HS-27A (cell line): ENCODE data around the gene ASB2.

ENCODE experiments used
- DNase-seq: peaks from one replicate; pipeline ENCODE4 v3.0.0-alpha.2; 2012; ENCODE audit warnings: low read depth, missing footprints

Gene ASB2

GRCh38 chr14:93976477-93977057 is at the start of gene ASB2:
ASB2 (minus strand) TSS chr14:93976570; CDS start chr14:93964539, 12,031 bp downstream.
- DNase-seq, result no peak

GRCh38 chr14:94025720-94026119 is 49.4 kb upstream of the ASB2 start:
- DNase-seq, result no peak

DNA sequence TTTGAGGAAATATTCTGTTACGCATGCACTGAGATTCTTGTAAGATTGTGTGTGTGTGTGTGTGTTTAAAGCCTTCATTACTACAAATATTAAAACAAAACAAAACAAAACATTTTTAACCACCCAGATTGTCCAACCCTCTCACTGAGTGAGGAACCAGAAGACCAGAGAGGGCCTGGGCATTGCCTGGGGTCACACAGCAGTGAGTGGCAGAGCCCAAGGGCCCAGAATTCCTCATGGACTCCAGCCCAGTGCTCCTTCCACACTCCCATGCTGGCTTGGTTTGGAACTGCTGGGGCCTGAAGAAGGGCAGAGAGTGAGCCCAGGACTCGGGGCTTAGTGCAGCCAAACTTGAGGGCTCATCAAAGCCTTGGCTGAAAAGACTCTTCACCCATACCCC is 48.2 kb upstream of the ASB2 start:
- DNase-seq, result no peak

GRCh38 chr14:94022532-94023411 is 46.4 kb upstream of the ASB2 start:
- no peak for DNase-seq

DNA sequence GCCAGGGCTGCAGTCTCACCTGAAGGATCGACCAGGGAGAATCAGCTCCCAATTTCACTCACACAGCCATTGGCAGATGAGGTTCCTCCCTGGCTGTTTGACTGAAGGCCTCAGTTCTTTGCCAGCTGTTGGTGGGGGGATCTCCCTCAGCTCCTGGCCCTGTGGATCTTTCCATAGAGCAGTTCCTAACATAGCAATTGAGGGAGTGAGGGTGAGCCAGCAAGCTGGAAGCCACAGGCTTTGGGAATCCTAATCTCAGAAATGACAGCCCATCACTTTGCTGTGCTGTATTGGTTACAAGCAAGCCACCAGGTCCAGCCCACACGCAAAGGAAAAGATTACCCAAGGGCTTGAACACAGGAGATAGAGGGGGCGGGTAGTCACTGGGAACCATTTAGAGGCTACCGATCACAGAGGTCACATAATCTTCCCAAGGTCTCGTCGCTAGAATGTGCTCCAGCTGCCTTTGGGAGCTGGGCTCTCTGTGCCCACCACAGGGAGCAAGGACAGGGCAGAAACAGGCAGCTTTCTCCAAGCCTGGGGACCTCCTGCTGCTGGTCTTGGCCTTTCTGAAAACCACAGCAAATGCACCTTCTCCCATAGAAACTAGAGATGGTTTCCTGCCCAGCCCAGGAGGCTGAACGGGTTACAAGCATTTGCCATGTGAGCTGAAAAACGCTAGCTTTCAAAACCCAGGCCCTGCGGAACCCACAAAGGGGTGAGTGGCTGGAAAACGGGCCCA is 45.2 kb upstream of the ASB2 start:
- no peak for DNase-seq

- no peak for DNase-seq
These were observed 44.6 kb upstream of the ASB2 start for GRCh38 chr14:94021001-94021400.

DNA sequence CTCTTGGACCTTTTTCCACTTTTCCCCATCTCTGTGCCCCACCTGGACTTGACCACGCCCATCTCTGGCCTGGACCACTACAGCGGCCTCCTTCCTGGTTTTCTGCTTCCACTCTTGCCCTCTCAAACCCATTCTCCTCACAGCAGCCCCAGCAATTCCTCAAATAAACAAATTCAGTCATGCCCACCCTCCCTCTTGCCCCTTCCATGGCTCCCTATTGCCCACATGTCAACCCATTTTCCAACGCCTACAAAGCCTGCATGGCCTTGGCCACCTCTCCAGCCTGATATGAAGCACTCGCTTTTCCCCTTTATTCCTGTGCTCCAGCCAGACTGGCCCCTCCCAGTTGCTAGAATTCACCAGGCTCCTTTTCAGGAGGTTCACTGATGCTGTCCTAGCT is 43.9 kb upstream of the ASB2 start:
- DNase-seq, result no peak

DNA sequence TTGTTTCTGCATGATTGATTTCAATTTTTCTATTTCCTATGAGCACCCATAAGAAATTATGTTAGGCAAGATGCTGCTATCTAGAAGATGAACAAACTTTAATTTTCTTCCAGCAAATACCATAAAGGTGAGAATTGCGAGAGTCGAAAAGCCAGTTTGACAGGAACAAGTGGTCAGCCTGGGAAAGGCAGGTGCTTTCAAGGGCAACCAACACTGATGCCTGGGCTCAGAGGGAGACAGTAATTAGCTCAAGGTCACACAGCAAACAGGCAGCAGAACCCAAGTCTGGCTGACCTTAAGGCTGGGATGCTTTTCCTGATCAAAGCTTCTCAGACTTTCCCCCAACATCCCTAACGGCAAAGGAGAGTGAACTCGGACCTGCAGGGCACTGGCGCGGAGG is 43.0 kb upstream of the ASB2 start:
- DNase-seq, result no peak

- DNase-seq, result no peak
These were observed 41.9 kb upstream of the ASB2 start for GRCh38 chr14:94018308-94018707.

GRCh38 chr14:94016446-94016976 is 40.1 kb upstream of the ASB2 start:
- DNase-seq, result no peak

DNA sequence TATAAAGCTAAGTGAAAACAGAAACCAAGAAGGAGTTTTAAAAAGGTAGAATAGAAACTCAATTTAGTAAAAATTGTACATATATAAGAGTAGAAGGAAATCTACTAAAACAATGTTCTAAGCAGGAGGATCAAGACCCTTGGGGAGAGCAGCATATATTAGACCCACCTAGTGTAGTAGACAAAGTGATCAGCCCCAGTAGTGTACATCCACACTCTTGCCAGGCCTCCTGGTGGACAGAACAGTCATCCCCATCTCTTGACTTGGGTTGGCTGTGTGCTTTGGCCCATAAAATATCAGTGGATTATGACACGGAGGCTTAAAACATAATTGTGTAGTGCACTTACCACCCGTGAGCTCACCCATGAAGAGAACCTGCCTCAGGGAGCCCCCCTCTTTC is 38.9 kb upstream of the ASB2 start:
- DNase-seq, result no peak

- DNase-seq, result no peak
These were observed 38.0 kb upstream of the ASB2 start for GRCh38 chr14:94014382-94014781.

DNA sequence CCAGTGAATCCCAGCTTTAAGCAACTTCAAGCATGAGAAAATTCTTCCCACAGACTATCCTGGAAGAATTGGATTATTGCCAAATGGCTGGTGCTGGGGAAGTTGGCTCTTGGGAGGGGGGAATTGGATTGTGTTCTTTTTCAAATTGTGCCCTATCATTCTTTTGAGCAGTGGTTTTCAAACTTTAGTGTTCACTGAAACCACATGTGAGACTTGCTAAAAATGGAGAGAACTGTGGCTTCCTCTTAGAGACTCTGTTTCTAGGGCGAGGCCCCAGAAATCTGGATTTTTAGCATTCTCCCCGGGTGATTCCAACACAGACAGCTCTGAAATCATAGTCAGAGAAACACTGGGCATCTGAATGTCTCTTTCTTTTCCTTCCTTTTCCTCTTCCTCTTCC is 35.4 kb upstream of the ASB2 start:
- no peak for DNase-seq

DNA sequence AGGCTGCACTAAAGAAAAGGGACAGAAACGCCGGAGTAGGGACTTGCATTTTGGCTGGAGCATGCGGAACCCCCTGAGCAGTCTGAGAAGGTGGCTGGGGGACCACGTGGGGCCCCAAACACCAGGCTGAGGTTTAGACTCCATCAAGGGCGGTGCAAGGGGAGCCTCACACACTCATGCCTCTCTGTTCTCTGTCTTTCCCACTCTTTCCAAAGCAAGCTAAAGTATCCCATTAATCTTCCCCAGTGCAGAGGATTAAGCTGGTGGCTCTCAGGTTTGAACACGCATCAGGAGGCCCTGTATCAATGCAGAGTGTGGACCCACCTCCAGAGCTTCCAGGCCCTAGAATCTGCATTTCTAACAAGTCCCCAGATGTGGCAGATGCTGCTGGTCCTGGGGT is 34.3 kb upstream of the ASB2 start:
- no peak for DNase-seq

DNA sequence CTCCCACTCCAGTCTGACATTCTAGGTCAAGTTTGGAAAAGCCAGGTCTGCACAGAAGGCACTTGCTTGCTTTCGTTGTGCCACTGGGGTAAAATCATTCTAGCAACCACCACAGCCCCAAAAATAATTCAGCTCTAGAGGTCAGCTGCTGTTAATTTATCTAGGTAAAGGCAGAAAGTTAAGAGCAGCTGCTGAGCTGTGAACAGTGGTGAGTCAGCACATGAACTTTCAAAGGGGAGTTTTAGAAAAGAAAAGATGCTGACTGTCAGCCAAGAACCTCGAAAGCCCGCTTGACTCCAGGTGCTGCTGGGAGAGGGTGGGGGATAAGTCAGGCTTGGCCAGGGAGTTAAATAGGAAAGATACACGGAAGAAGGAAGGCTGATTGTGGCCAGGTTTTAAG is 33.4 kb upstream of the ASB2 start:
- DNase-seq, result no peak

DNA sequence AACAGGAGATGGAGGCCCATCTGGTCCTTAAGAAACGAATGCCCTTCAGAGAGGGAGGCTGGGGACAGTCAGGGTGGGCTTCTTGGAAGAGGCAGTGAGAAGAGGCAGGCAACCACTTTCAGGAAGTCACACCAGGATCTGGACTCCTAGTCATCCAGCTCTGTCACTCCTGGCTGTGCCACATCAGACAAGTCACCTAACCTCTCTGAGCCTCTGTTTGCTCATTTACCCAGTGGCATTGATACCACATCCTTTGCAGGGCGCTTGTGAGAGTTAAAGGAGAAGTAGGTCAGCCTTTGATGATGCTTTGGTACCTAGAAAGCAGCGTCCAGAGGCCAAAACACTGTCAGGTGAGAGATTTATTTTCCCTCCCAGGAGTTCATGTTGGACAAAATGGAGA is 31.9 kb upstream of the ASB2 start:
- no peak for DNase-seq

DNA sequence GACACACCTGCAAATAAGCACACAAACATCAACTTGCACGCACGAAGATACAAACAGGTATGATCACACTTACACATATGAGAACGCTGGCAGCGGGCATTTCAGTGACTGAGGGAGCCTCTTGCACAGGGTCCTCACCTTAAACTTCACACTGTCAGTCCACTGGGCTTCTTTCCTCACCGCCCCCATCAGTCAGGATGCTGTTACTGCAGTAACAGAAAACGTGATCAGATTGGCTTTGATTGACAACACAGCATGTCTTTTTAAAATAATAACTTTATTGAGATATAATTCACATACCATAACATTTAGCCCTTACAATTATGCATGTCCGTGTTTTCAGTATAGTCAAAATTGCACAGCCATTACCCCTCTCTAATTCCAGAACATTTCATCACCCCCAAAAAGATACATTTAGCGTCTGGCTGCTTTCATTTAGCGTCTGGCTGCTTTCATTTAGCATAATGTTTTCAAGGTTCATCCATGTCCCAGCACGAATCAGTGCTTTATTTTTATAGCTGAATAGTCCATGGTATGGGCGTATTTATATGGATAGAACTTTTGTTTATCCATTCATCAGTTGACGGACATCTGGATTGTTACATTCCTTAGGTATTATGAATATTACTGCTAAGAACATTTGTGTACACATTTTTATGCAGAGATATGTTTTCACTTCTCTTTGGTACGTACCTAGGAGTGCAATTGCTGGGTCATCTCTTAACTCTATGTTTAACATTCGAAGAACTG is 29.1 kb upstream of the ASB2 start:
- DNase-seq, result no peak

DNA sequence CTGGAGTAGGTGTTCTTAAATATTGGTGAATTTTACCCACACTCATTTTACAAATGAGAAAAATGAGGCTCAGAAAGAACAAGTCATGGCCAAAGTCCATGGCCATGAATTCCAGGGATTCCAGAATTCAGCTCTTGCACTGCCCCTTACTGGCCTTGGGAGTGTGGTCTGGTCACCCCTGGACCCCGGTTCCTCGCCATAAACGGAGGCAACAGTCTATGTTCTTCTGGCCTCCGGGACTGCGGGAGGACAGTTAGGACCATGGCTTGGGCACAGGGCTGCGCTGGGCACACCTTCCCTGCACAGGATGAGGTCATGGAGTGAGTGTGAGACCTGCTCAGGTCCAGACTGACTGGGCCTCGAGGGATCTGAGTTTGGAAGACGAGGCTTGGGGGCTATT is 27.6 kb upstream of the ASB2 start:
- no peak for DNase-seq

- DNase-seq, result no peak
These were observed 27.0 kb upstream of the ASB2 start for GRCh38 chr14:94003397-94003796.

DNA sequence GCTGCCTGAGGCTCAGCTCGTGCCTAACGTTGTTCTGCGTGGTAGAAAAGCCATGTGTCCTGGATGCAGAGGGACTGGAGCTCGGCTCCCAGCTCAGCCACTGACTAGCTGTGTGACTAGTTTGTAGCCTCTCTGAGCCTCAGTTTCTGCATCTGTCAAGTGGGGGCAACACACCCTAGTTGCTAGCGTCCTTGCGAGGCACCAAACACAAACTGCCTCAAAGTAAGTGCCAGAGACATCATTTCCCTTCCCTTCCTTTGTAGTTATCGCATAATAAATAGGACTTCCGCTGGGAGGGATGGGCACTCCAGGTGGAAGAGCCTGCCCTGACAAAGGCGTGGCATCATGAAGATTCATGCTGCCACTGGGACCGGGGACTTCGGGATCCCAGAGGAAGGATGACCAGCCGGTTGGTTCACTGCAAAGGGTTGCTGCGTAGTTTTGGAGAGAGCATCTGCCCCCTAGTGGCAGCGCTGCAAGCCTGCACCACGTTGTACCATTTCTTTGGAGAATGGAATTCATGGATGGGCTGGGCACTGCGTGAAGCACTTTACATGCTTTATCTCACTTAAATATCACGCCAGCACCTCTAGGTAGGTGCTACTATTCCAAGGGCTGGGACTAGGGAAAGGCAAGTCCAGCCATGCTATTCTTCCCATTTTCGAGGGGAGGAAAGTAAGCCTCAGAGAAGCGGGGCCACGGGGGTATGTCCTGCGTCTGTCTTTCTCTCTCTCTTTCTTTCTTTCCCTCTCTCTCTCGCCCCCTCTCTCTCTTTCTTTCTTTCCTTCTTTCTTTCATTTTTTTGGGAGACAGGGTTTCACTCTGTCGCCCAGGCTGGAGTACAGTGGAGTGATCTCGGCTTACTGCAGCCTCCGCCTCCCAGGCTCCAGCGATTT is 25.4 kb upstream of the ASB2 start:
- no peak for DNase-seq

- DNase-seq, result no peak
These were observed 24.6 kb upstream of the ASB2 start for GRCh38 chr14:94001016-94001415.
